GM21528 (cell line): ENCODE results near the gene AHRR.
A peak's percentile ranks its signal among the peaks of the same experiment; 100 is the strongest.
"Not testable (repeated sequence)": the region's sequence is repeated elsewhere in the genome, so short reads cannot be mapped to it uniquely, and the experiment has no call there.

Experiments used
- ATAC-seq: cut with Tn5 transposase; IDR thresholded peaks from one replicate; pipeline ENCODE4 v1.9.1; 2021; ENCODE audit warnings: mild to moderate bottlenecking, moderate library complexity; ENCODE audit not compliant: unreplicated experiment, low FRiP score

Gene AHRR

DNA sequence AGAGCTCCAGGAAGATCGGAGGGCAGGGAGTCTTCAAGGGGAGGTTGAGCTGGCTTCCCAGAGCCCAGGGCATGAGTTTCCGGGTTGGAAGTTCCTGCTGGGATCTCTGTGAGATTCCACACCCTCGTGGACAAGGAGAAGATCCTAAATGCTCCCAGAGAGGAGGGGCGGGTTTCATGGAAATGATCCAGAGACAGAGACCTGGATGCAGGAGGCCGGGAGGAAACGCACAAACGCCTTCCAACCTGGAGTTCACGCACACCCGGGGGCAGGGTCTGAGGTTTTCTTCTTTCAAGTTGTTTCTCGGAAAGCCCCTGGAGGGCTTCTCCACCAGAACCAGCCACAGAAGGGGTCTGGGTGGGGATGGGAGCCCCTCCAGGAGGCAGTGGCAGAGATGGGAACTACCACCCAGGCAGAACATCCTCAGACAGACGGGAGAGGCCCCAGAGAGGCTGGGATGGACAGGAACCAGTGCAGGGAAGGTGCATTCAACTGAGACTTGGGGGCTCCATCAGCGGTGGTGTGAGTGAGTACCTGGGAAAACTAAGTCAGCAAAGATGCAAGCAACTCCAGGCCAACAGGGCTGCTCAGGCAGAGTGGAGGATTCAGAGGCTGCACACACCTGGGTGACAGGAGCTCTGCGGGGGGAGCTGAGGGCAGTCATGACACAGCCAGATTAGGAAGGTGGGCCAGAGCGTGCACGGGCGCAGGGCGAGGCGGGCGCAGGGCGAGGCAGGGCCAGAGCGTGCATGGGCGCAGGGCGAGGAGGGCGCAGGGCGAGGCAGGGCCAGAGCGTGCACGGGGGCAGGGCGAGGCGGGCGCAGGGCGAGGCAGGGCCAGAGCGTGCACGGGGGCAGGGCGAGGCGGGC lies 69.3 kb downstream of the AHRR start:
- no peak for ATAC-seq

DNA sequence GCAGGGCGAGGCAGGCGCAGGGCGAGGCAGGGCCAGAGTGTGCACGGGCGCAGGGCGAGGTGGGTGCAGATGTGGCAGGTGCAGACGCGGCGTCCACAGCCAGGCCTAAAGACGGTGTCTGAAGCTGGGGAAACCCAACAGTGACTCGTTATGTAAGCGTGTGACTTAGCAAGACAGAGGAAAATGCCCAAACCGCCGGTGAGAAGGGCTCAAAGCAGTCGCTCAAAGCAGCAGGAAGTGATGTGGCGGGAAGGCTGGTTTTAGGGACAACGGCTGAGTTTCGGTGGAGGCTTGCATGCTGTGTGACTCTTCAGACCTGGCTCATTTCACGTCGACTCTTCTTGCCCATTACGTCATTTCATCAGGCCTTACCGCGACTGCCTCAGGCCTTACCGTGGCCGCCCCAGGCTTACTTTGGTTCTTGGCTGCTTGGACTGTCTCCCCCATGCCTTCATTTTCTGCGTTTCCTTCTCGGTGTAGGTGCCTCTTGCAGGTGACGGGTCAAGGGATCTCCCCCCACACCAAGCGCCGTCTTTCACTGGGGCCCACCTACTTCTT lies 71.0 kb downstream of the AHRR start:
- ATAC-seq: peak; percentile 77

DNA sequence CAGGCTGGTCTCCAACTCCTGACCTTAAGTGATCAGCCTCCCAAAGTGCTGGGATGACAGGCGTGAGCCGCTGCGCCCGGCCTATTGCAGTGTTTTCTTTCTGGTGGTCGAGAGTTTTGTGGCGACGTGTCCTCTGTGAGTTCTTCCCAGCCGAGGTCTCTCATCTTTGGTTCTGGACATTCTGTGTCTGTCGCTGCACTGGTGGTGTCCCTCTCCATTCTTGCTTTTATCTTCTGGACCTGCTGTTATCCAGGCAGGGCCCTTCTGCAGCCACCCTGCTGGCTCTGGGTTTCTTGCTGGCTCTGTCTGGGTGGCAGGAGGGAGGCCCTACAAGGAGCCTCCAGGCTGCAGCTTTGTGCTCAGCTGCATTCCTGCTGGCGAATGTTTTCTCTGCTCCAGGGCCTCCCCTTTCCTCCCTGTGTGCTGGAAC lies 72.3 kb downstream of the AHRR start:
- no peak for ATAC-seq

DNA sequence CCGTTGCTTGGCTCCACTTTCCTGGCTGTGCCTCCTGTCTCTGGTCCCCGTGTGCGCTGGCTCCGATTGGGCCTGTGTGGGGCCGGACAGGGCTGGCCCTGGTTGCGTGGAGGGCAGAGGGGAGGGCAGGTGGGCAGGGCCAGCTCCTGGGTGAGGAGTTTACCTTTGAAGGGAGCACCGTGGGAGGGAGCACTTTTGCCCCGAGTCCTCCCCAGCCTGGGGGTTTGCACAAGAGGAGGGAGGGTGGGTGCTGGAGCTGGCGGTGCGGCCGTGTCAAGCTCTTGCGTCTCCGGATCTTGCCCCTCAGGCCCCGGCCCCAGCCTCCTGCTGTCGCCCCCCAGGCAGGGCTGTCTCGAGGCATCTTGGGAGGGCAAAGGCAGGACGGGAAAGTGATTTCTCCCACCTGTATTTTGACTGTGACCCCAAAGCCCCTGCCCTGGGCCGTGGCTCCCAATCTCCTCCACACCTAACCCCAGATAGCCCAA lies 73.2 kb downstream of the AHRR start:
- no peak for ATAC-seq

DNA sequence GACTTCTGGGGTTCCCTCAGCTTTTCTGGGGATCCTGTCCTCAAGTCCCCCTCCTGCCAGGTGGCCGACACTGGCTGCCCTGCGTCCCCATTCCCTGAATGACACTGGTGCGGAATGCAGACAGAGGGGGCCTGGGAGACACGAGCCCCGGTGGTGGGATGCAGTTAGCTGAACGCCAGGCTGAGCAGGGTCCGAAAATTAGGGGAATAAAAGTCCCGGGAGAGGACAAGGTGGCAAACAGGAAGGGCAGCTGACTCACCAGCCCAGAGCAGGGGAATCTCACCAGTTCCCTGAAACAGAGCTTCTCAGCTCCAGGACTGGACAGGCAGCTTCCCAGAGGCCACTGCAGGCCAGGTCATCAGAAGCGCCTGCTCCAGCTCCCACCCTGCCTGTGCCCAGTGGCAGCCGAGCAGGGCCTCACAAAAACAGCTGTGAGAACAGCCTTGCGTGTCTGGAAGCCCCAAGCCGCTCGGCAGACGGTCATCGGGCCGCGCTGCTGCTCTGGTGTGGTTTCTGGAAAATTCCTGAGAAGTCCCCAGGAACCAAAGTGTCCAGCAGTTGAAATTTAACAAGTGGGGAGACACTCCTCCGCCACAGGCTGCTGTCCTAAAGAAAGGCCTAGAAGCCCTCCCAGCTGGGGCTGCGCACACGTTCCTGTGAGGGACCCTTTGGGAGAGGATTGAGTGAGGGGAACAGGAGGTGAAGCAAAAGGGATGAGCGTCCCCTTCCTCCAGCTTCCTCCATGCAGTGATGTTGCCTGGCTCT lies 73.8 kb downstream of the AHRR start:
- ATAC-seq: no peak

DNA sequence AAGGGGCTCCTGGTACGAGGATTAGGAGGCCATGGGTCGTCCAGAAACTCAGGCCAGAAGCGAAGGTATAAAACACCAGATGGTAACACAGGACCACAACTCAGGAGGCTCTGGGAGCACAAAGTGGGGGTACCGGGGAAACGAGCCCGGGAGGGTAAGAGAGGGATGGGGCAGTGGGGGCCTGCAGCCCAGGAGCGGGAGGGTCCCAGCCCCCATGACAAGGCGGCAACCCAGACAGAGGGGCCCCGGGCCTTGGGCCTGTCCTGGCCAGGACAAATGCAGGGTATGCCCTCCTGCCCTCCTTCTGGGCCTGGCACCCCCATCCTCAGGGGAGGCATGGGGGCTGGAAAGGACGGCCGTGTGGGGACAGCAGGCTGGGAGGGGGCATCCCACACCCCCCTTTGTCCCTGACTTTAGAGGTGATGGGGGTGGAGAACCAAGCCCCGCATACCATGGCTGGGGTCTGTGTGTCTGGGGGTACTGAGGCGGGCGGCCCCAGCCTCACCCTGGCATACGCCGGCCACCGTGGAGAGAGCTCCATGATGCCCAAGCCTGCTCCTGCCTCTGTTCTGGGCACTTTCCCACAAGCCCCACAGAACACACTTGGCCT lies 74.5 kb downstream of the AHRR start:
- ATAC-seq: no peak

DNA sequence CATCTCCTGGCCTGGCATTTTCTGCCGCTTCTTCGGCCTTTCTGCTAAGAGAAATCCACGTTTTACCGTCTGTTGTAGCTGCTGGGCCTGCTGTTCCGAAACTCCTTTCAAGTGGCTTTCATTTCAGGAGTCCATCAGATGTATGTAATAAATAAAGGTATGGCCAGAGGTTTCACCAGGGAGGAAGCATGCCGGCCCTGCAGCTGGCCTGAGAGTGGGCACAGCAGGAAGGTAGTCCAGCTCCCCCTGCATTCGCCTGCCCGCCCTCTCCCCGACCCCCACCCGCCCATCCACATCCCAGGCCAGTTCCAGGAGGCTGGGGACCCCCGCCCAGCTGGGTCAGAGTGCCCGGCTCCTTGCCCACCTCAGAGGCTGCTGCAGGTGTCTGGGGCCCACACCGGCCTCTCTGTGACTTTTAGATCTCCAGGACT lies 75.0 kb downstream of the AHRR start:
- ATAC-seq: no peak

DNA sequence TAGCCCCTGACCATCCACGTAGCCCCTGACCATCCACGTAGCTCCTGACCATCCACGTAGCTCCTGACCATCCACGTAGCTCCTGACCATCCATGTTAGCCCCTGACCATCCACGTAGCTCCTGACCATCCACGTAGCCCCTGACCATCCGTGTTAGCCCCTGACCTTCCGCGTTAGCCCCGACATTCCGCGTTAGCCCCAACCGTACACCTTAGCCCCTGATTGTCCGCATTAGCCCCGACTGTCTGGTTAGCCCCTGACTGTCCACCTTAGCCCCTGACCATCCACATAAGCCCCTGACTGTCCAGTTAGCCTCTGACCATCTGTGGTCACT lies 76.6 kb downstream of the AHRR start:
- not testable (repeated sequence) for ATAC-seq

DNA sequence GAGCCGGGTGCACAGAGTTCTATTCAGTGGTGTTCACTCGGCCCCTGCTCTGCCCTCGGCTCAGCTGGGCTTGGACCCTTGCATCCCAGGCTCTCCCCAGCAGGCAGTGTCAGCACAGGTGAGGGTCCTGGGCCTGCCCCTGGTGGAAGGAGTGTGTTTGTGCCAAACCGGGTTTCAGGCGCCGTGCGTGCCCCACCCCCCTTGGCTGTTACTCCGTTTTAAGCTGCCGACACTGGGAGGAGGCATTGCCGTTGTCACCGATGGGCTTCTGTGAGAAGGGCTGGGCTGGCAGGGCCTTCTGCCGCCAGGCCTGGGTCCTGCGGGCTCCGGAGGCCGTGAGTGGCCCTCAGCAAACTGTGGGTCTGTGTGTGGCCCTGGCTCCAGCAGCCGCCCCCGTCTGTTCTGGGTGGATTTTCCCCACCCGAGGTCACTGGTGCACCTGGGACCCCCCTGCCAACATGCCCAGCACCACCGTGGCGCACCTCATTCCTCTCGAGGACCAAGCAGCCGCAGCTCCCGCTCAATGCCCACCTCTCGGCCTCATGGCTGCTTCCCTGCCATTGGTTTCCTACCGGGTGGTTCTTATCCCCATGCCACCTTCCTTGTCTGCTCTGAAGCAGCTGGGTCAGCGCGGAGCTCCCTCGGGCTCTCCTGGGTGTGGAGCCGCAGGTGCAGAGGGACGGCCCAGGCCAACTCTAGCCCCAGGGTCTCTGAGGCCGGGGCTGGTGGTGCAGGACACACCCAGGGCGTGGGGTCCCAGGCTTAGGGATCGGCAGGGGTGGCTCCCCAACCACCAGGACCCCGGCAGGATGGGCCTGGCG lies 77.2 kb downstream of the AHRR start:
- no peak for ATAC-seq

DNA sequence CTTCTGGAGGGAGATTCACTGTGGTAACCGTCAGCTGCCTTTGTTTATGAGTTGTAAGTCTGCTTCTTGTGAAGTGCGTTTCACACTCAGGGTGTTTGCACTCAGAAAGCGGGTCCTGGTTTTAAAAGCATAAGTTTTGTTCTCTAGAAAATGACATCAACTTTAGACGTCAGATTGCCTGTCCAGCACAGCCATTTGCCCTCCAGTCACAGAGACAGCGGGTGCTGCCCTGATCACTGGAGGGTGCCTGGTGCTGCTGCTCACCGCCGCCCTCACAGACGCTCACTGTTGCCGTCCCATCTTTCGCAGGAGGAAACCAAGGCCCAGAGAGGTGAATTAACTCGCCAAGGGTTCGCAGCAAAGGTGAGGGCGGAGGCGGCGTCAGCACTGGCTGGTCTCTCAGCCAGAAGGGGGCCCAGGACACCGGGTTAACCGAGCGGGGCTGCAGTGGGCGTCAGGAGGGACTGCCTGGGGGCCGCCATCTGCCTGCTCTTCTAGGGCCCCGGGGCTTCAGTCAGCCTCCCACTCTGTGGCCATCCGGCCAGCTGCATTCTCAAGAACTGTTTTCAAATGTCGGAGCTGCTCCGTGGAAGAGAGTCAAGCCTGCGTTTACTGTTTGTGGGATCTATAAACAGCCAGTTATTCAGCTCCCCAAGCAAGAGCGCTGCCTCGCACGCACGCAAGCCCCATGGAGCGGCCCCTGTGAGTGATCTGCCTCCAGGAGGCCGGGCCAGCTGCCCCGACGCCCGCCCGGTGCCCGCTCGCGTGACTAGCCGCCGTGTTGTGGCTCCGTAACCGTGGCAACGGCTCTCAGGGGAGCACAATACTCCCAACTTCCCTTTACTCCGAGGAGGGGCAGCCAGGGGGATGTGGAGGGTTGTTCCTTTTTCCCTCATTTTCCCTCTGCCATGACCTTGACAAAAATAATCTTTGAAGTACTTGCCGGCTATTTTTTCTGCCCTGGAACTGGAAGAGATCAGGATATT lies 78.1 kb downstream of the AHRR start:
- ATAC-seq: peak; percentile 72

DNA sequence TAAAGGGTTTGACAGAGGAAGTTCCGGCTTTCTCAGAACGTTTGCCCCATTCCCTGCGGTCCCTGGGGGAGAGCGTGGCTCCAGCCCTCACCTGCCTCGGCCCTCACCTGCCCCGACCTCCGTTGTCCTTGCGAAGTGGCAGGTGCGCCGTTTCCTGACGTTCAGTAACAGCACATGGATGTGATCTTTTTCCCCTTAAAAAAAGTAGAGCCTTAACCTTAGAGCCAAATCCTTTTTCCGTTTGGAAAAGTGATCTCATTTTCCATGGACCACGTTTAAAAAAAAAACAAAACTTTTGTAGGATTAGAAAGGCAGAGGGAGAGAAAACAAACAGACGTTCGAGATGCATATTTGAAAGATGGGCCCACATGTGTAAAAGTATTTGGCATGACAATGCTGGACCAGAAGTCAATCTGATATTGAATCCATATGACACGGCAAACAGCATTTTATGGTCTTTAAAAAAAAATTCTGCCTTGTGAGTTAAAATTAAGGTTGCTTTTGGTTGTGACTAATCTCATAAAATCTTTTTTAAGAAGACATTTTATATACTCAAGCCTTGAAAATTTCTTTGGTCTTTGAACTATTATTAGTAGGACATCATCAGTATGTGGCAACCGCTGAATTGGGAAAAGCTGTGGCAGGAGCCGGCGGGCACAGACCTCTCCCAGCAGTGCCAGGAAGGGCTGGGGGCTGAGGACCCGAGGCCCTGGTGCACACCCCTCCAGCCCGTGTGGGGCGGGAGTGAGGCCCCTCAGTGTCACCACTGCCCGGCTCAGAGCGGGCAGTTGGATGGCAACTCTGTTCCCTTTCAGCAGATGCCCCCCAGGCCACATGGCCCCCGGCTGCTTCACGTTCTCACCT lies 79.0 kb downstream of the AHRR start:
- no peak for ATAC-seq

DNA sequence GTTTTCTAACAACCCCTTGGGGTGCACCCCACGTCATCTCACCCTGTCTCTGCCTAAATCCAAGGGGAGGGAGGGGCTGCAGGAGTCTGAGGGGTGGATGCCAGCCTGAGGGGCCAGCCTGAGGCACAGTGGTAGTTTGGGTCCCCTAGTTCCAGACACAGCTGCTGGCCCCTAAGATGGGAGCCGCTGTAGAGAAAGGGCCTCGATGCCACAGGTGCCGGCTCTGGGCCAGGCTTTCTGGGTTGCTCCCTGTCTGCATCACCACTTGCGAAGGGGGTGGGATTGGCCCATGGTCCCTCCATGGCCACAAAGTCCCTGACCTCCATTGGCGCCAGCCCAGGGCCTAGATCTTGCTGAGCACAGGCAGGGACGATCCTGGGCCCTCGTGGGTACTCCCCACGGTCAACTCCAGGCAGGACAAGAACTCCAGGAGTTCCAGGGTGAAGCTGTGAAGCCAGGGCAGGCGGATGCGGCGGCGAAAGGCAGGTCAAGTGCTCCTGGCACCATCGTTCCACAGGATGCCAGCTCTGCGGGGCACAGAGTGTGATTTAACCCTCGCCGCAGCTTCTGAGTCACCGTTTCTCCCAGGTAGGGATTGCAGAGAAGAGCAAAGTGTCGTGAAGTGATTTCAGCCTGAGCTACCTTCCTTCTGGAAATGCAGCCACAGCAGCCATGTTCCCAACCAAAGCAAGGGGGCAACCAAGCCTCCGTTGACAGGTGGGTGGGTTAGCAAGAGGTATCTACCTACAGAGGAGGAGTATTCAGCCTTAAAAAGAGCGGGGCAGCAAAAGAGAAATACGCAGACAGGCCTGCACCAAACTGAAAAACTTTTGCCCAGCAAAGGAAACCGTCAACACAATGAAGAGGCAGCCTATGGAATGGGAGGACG lies 79.9 kb downstream of the AHRR start:
- ATAC-seq: no peak

DNA sequence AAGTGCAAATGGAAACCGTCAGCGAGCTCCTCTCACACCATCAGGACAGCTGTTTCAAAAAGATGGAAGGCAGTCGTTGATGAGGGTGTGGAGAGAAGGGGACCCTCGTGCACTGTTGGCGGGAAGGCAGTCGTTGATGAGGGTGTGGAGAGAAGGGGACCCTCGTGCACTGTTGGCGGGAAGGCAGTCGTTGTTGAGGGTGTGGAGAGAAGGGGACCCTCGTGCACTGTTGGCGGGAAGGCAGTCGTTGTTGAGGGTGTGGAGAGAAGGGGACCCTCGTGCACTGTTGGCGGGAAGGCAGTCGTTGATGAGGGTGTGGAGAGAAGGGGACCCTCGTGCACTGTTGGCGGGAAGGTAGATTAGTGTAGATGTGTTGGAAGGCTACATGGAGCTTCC lies 80.7 kb downstream of the AHRR start:
- ATAC-seq: not testable (repeated sequence)

DNA sequence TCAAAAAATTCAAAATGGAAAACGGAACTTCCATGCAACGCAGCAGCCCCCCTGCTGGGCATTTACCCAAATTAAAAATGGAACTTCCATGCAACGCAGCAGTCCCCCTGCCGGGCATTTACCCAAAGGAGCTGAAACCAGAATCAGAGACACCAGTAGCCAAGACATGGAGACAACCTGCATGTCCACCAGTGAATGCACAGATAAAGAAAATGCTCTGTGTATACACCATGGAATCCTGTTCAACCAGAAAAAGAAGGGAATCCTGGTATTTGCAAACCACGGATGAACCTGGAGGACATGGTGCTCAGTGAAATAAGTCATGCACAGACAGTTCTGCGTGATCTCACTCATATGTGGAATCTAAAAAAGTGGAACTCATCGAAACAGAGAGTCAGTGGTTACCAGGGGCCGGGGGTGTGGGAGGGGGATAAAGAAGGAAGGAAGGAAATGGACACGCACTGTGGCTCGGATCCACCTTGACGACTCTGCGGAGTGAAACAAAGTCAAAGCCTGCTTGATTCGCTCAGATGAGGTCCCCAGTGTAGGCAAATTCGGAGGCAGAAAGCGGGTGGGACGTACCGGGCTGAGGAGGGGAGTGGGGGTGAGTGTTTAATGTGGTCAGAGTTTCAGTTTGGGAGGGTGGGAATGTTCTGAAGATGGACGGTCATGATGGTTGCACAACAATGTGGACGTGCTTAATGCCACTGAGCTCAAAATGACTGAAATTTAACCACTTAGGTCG lies 81.3 kb downstream of the AHRR start:
- ATAC-seq: peak; percentile 57

DNA sequence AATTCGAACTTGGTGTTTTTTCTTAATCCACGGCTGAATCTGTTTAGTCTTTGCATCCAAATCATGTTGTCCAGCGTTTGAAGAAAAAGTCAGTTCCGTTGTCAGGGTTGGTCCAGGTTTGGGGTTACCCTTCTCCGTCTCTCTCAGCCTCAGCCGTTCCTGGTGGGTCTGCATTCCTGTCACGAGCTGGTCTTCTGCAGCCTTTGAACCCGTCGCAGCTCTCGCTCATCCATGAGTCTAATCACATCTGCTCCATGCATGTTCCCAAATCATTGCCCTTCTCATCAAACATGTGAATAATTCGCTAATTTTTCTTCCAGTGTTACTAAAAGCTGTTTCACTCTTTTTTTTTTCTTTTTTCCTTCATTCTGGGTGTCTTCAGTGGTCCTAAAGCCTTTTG lies 82.5 kb downstream of the AHRR start:
- no peak for ATAC-seq

DNA sequence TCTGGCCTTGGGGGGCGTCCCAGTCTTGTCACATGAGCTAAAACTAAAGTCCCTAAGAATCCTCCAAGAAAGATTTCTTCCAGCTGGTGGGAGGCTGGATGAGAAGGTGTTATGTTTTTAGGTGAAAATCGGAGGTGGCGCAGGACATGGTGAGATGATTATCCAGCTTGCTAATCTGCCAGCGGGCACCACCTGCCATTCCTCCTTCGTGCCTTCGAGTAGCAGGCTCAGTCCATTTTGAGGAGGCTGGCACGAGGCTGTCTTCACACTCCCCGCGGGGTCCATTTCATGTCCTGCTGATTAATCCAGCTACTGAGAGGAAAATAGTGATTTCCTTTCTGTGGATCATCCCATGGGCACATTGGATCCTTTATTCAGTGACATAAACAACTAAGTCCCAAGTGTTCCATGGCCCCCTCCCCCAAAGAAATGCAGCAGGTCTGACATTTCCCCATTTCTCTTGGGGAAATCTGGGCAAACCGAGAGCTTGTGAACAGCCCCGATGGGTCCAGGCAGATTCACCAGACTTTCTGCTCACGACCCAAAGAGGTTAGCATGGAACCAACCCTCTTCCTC lies 83.2 kb downstream of the AHRR start:
- no peak for ATAC-seq
